Mucosa of descending colon (tissue), 3 donors: Measurements from ENCODE around the gene DGLUCY. TPM values are rescaled to one million over a fixed set of nuclear protein-coding genes. Genes with fewer than 3 reads are reported as not detected.
"Not testable (repeated sequence)": the region's sequence is repeated elsewhere in the genome, so short reads cannot be mapped to it uniquely, and the experiment has no call there.

Source experiments
- ATAC-seq: fragments of 200-7000 bp; cut with Tn5 transposase; one replicate; pipeline ENCODE4 v1.9.1; 2020; ENCODE audit warnings: mild to moderate bottlenecking, moderate library complexity
- DNase-seq, 3 donors: peaks; one replicate each; pipeline ENCODE4 v3.0.0-alpha.2; 2020
- H3K36me3 ChIP-seq: fragments of 200-600 bp; one replicate; pipeline ENCODE4 v1.8.0; 2021; ENCODE audit warnings: low read depth, mild to moderate bottlenecking
- H3K4me1 ChIP-seq: fragments of 200-600 bp; one replicate; pipeline ENCODE4 v1.8.0; 2021; ENCODE audit warnings: low read depth, mild to moderate bottlenecking
- H3K4me3 ChIP-seq: fragments of 200-600 bp; one replicate; pipeline ENCODE4 v1.8.0; 2021; ENCODE audit warnings: mild to moderate bottlenecking
- H3K9me3 ChIP-seq: fragments of 200-600 bp; one replicate; pipeline ENCODE4 v1.8.0; 2021; ENCODE audit warnings: mild to moderate bottlenecking
- intact Hi-C, 2 donors: fragments of 100-400 bp; cut with DNase I in 1 of 2; cut with micrococcal nuclease in 1 of 2; formaldehyde crosslinking; loops; one replicate each; pipeline versions ENCODE4 v1.11.0 to v1.11.1; 2022; cut with DNase I, micrococcal nuclease
- total RNA-seq, 3 donors: library from RNA; stranded (reverse); fragmentation: NEBNext Ultra II Directional in 2 of 3; extraction: Animal tissue kit (Norgen Biotek cat#: 25700) in 2 of 3; gene quantifications; one replicate each; pipeline versions ENCODE4 v1.2.1 to v1.2.4, GENCODE V29; 2021 to 2023
- TF ChIP-seq, protein P1 (sequence below): fragments of 200-600 bp; IDR thresholded peaks from one replicate; pipeline ENCODE4 v1.8.0; 2022; ENCODE audit warnings: antibody characterized with exemption, mild to moderate bottlenecking
- donor health status: DM: no; HTN: no; CAD: no; lungs with moderate emphysema.
- donor health status: DM: no; HTN: no; CAD: no.
- donor health status: DM: no; HTN: yes; CAD: no.

The DGLUCY gene
- total RNA-seq, 3 donors from 2014 or later: 94.0 to 149 (median 114) TPM

DNA sequence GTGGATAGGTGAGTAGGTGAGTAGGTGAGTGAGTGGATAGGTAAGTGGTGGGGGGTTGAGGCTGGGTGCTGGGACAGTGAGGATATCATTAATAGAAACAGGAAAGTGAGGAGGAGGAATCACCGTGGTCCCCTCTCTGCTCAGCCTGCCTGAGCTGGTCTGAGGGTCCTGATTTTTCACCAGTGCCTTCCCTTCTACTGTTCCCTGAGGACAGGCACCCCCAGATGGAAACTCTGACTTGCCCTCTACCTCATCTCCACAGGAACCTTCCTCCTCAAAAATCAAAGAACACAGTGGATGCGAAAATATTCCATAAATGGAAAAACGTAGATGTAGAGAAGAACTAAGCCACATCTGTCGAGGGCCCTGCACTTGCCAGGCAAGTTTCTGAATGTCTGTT is 128.8 kb downstream of the DGLUCY start:
- Histone ChIP-seq H3K9me3 (no peaks in the 10 kb centered on the region), H3K4me1 (peaks cover 5% of the 10 kb centered on the region), H3K36me3 (no peaks in the 10 kb centered on the region), H3K4me3 (no peak overlapping the region)
- TF ChIP-seq, protein P1, sequence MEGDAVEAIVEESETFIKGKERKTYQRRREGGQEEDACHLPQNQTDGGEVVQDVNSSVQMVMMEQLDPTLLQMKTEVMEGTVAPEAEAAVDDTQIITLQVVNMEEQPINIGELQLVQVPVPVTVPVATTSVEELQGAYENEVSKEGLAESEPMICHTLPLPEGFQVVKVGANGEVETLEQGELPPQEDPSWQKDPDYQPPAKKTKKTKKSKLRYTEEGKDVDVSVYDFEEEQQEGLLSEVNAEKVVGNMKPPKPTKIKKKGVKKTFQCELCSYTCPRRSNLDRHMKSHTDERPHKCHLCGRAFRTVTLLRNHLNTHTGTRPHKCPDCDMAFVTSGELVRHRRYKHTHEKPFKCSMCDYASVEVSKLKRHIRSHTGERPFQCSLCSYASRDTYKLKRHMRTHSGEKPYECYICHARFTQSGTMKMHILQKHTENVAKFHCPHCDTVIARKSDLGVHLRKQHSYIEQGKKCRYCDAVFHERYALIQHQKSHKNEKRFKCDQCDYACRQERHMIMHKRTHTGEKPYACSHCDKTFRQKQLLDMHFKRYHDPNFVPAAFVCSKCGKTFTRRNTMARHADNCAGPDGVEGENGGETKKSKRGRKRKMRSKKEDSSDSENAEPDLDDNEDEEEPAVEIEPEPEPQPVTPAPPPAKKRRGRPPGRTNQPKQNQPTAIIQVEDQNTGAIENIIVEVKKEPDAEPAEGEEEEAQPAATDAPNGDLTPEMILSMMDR: no peak
- DNase-seq: peak in 1 of 3 donors; percentile 8
- intact Hi-C loops: no loop called here
- ATAC-seq: no peak

DNA sequence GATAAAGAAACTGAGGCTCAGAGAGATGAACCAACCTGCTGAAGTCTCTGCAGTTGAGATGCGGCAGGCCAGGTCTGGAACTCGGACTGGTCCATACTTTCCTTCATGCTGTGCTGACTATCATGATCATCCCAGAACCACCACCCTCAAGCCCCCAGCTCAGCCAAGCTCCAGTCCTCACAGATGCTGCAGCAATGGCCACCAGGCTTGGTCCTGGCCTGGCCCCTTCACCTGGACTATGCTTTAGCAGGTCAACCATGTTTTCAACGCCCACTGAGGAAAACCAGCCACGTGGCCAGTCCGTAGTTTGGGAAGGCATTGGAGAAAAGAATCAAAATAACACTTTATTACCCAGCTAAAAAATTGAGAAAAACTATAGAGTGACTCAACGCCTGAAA is 129.2 kb downstream of the DGLUCY start:
- H3K4me1 ChIP-seq: peaks cover 5% of the 10 kb centered on the region
- no peaks in the 10 kb centered on the region for H3K36me3 ChIP-seq
- intact Hi-C loops: no loop called here
- DNase-seq (peak in 1 of 3 donors; percentile 38), ATAC-seq (no peak)
- TF ChIP-seq, protein P1: no peak
- H3K9me3 ChIP-seq: no peaks in the 10 kb centered on the region
- H3K4me3 ChIP-seq: no peak overlapping the region

DNA sequence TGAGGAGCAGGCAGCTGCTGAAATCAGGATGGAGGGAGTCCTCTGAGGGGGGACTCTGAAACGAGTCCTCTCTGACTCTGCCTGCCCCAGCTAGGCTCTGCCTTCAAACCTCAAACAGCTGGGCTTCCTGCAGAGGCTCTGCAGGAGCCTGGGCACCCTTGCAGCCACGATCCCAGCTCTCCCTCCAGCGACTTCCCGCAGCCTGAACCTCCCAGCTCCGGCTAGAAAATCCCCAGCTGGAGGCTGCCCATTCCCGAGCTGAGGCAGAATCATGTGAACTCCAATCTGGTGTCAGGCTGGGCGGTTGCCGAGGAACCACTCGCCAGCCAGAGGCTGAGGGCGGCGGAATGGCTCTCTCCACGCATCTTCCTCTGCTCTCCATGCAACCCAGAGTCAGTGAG is 130.6 kb downstream of the DGLUCY start, which contains the start of gene GPR68:
GPR68 (minus strand) TSS at position 204 of the 401 bp plus-strand sequence. CDS start 9,654 bp downstream, outside the sequence.
- DNase-seq: peak; percentile 50 to 68 (median 52)
- TF ChIP-seq, protein P1: no peak
- Histone ChIP-seq H3K4me1 (peaks cover 5% of the 10 kb centered on the region), H3K36me3 (no peaks in the 10 kb centered on the region), H3K4me3 (no peak within 1 kb of the TSS), H3K9me3 (no peaks in the 10 kb centered on the region)
- intact Hi-C loops: no loop called here
- peak; percentile 47 for ATAC-seq

DNA sequence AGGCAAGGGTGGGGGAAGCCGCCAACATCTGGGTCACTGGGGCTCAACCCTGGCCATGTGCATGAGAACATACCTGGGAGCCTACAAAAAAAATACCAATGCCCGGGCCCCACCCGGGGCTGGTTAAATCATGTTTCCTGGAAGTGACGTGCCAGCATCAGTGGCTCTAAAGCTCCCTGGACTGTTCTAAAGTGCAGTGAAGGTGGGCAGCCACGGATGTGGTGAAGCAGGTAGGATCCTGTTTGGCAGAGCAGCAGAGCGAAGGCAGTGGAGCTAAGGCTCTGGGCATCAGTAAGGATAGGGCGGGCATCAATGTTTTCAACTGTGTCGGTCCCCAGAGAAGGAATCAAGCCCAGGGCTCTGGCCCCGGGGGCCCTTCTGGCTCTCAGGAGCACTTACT is 131.2 kb downstream of the DGLUCY start:
- DNase-seq: peak in 2 of 3 donors; percentile 48 to 77
- intact Hi-C loops: no loop called here
- Histone ChIP-seq H3K36me3 (no peaks in the 10 kb centered on the region), H3K4me3 (no peak overlapping the region), H3K4me1 (peaks cover 5% of the 10 kb centered on the region), H3K9me3 (no peaks in the 10 kb centered on the region)
- ATAC-seq: peak; percentile 51
- TF ChIP-seq, protein P1: no peak

DNA sequence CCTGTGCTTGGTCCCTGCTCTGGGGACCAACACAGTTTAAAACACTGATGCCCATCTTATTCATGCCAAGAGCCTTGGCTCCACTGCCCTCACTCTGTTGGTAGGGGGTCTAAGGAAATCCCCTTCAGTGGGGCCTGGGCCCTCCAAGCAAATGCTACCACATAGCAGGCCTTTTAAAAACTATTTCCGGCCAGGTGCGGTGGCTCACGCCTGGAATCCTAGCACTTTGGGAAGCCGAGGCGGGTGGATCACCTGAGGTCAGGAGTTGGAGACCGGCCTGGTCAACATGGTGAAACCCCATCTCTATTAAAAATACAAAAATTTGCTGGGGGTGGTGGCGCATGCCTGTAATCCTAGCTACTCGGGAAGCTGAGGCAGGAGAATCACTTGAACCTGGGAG is 131.7 kb downstream of the DGLUCY start:
- intact Hi-C loops, H3K4me1 ChIP-seq, ATAC-seq, H3K9me3 ChIP-seq, H3K36me3 ChIP-seq, H3K4me3 ChIP-seq: not testable (repeated sequence)
- DNase-seq: peak in 1 of 3 donors; percentile 41

DNA sequence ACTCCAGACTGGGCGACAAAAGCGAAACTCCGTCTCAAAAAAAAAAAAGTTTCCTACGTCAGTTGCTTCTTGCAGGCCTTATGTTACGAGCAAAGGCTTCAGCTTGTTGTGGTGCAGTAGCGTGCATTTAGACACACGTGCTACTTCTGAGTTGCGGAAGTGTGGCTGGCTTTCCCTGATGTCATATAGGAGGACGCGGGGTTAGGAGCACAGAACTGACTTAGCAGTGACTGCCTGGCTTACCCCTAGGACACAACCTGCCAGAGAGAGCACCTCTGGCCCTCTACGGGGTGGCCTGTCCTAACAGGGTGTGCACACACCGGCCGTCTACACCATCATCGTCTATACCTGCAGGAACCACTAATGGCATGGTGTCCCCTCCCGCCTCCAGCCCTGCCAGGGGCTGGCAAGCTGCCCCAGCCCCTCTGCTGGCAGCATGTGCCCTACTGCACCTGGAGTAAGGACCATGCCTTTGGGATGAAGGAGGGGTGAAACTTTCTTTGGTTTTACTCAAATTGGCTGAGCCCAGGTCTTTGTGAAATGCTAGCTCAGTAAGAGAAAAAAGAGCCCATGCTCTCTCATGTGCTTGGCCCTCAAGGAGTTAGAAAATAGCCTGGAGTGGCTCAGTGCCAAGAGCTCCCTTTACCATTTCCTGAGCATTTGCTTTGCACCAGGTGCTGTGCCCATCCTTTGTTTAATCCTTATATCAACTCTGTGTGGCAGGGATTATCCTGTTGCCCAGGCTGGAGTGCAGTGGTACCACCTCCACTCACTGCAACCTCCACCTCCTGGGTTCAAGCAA is 132.4 kb downstream of the DGLUCY start:
- Histone ChIP-seq H3K36me3 (no peaks in the 10 kb centered on the region), H3K4me3 (no peak overlapping the region), H3K4me1 (peaks cover 5% of the 10 kb centered on the region), H3K9me3 (no peaks in the 10 kb centered on the region)
- TF ChIP-seq, protein P1: no peak
- ATAC-seq (peak; percentile 56), DNase-seq (no peak)
- intact Hi-C loops: no loop called here
